GM12878 (cell line): ENCODE data around the gene TUBGCP3. TPM values are rescaled to one million over a fixed set of nuclear protein-coding genes. Genes with fewer than 3 reads are reported as not detected.

Experiments
- ATAC-seq: fragments of 200-7000 bp; cut with Tn5 transposase; 3 replicates; pipeline ENCODE4 v1.9.1; 2020; ENCODE audit warnings: mild to moderate bottlenecking, moderate library complexity
- BruUV-seq: library from RNA; stranded (reverse); fragments of 400-500 nt; replicated peaks from 2 replicates; lab custom pipeline; 2021; lab: Mats Ljungman, UMichigan
- CTCF ChIA-PET: fragments of 300-600 bp; sonication (Branson Sonifier 250); formaldehyde crosslinking; extraction: SDS; loops from one replicate; lab custom pipeline; 2021; ENCODE audit warnings: inconsistent platforms; lab: Yijun Ruan, JAX
- POLR2A ChIA-PET: fragments of 350-600 bp; formaldehyde crosslinking; extraction: SDS; loops from one replicate; lab custom pipeline; 2021; ENCODE audit warnings: inconsistent platforms; lab: Charles Lee
- RAD21 ChIA-PET: fragments of 300-600 bp; sonication (Branson Sonifier 250); formaldehyde crosslinking; loops from one replicate; lab custom pipeline; 2023; ENCODE audit warnings: antibody characterized with exemption; ENCODE audit not compliant: unreplicated experiment; lab: Charles Lee
- SMC1A ChIA-PET: fragments of 300-600 bp; sonication (Branson Sonifier 250); formaldehyde crosslinking; loops from one replicate; lab custom pipeline; 2023; ENCODE audit not compliant: unreplicated experiment, uncharacterized antibody; lab: Charles Lee
- DNase-seq: peaks from one replicate; pipeline ENCODE4 v3.0.0-alpha.2; 2011; ENCODE audit warnings: low read depth, low spot score
- FAIRE-seq: peaks from 3 replicates; lab custom pipeline; 2011; peaks lifted over from hg19 to GRCh38; lab: Jason Lieb, UNC
- H2AFZ ChIP-seq: 2 replicates; pipeline ENCODE4 v1.6.0; 2011; ENCODE audit warnings: low read depth, low read length, control low read depth; ENCODE audit not compliant: control insufficient read depth
- H3K27ac ChIP-seq: 2 replicates; pipeline ENCODE4 v1.5.1; 2011; ENCODE audit warnings: control low read depth; ENCODE audit not compliant: control insufficient read depth, insufficient read depth
- H3K27me3 ChIP-seq, 2 experiments: replicated peaks in 1 of 2; 2 replicates each; pipeline versions ENCODE4 v1.6.0 to v1.6.1; 2011; ENCODE audit warnings: low read length in 1 of 2; ENCODE audit not compliant: control insufficient read depth in 2 of 2, insufficient read depth in 2 of 2
- H3K36me3 ChIP-seq, 2 experiments: 2 replicates each; pipeline ENCODE4 v1.5.1; 2011; ENCODE audit warnings: low read length in 1 of 2; ENCODE audit not compliant: control insufficient read depth in 2 of 2, insufficient read depth in 2 of 2
- H3K4me1 ChIP-seq: 2 replicates; pipeline ENCODE4 v1.6.1; 2011; ENCODE audit warnings: mild to moderate bottlenecking, low read length, moderate library complexity, mixed read lengths; ENCODE audit not compliant: control insufficient read depth, insufficient read depth
- H3K4me2 ChIP-seq: 2 replicates; pipeline ENCODE4 v1.6.0; 2011; ENCODE audit warnings: control low read depth; ENCODE audit not compliant: control insufficient read depth, insufficient read depth
- H3K4me3 ChIP-seq: fragments of 200-600 bp; sonication (generic); 2 replicates; pipeline ENCODE4 v1.5.1; 2016
- H3K79me2 ChIP-seq: 2 replicates; pipeline ENCODE4 v1.6.0; 2011; ENCODE audit warnings: low read length; ENCODE audit not compliant: control insufficient read depth, insufficient read depth
- H3K9ac ChIP-seq: 2 replicates; pipeline ENCODE4 v1.8.0; 2011; ENCODE audit warnings: low read length, control low read depth, mixed read lengths; ENCODE audit not compliant: control insufficient read depth, insufficient read depth
- H3K9me3 ChIP-seq: replicated peaks from 3 replicates; pipeline ENCODE4 v1.5.1; 2011; ENCODE audit warnings: mild to moderate bottlenecking, low read length; ENCODE audit not compliant: control insufficient read depth, insufficient read depth
- H4K20me1 ChIP-seq: 2 replicates; pipeline ENCODE4 v1.6.0; 2011; ENCODE audit not compliant: control insufficient read depth, insufficient read depth
- CBX3 ChIP-seq: fragments of 200-600 bp; sonication (generic); IDR thresholded peaks from 2 replicates; pipeline ENCODE4 v1.6.1; 2016; ENCODE audit warnings: low read depth, borderline replicate concordance
- GATAD2B ChIP-seq: fragments of 450-650 bp; conservative IDR thresholded peaks from 2 replicates; pipeline ENCODE4 v1.6.1; 2017; ENCODE audit warnings: low read depth, mild to moderate bottlenecking, moderate library complexity
- KLF5 ChIP-seq: fragments of 450-650 bp; IDR thresholded peaks from 2 replicates; pipeline ENCODE4 v1.6.1; 2014; ENCODE audit warnings: mild to moderate bottlenecking; ENCODE audit not compliant: partially characterized antibody
- NFXL1 ChIP-seq: fragments of 450-650 bp; IDR thresholded peaks from 2 replicates; pipeline ENCODE4 v1.6.1; 2017; ENCODE audit warnings: antibody characterized with exemption, mild to moderate bottlenecking, borderline replicate concordance
- NR2C1 ChIP-seq: fragments of 450-650 bp; IDR thresholded peaks from 2 replicates; pipeline ENCODE4 v1.6.1; 2017; ENCODE audit warnings: antibody characterized with exemption, mild to moderate bottlenecking, moderate library complexity
- NRF1 ChIP-seq: conservative IDR thresholded peaks from 2 replicates; pipeline ENCODE4 v1.6.1; 2011; ENCODE audit warnings: mild to moderate bottlenecking, low read depth, low read length, improper control_type of control experiment
- SMAD5 ChIP-seq: IDR thresholded peaks from 2 replicates; pipeline ENCODE4 v1.6.1; 2016; ENCODE audit warnings: antibody characterized with exemption, low read depth
- SMARCA5 ChIP-seq: fragments of 450-650 bp; IDR thresholded peaks from 2 replicates; pipeline ENCODE4 v1.6.1; 2017; ENCODE audit warnings: mild to moderate bottlenecking
- ZNF217 ChIP-seq: fragments of 450-650 bp; IDR thresholded peaks from 2 replicates; pipeline ENCODE4 v1.6.1; 2017; ENCODE audit warnings: antibody characterized with exemption, mild to moderate bottlenecking
- WGBS: methylation state at CpG from one replicate; pipeline ENCODE4 v1.1.6; 2016; ENCODE audit warnings: low lambda C conversion rate; ENCODE audit not compliant: insufficient replicate concordance, insufficient coverage; ENCODE audit errors: missing lambda C conversion rate; 5-methylcytosine and 5-hydroxymethylcytosine counted together
- in situ Hi-C: fragments of 300-500 bp; cut with MboI; formaldehyde crosslinking; loops from 9 replicates; pipeline ENCODE4 v1.14.3; 2018; ENCODE audit warnings: mixed read lengths
- intact Hi-C: fragments of 100-400 bp; cut with micrococcal nuclease; formaldehyde crosslinking; loops from one replicate; pipeline ENCODE4 v1.14.2; 2022; ENCODE audit not compliant: unreplicated experiment
- polyA plus RNA-seq, 11 experiments: library from polyadenylated mRNA; depleted of rRNA in 4 of 11; unstranded in 6 of 11; stranded (reverse) in 5 of 11; fragments of >200 nt; fragmentation: Nextera tagmentation in 4 of 11; fragmentation: Illumina TruSeq in 1 of 11; extraction: Ambion mirVana in 4 of 11; extraction: Trizol in 1 of 11; gene quantifications; 1 replicate in 1 of 11; 2 replicates in 10 of 11; pipeline versions ENCODE4 v1.2.1 to v1.2.3, GENCODE V29; 2011 to 2016; ENCODE audit warnings: inconsistent platforms in 2 of 11, missing spikeins in 2 of 11, low read depth in 1 of 11
- total RNA-seq, 4 experiments: library from RNA; depleted of rRNA in 3 of 4; stranded (reverse); fragments of >200 nt in 3 of 4; fragmentation: Illumina TruSeq in 1 of 4; extraction: Trizol in 1 of 4; gene quantifications; 2 replicates each; pipeline versions ENCODE4 v1.2.1 to v1.2.3, GENCODE V29; 2013 to 2021
- TF ChIP-seq, protein P1 (sequence below): IDR thresholded peaks from 2 replicates; pipeline ENCODE4 v1.6.1; 2011; ENCODE audit warnings: borderline replicate concordance, low read depth, mild to moderate bottlenecking, moderate library complexity, mixed read lengths, low read length; ENCODE audit not compliant: insufficient read depth; ENCODE audit errors: extremely low read length
- TF ChIP-seq, protein P2 (sequence below): fragments of 450-650 bp; IDR thresholded peaks from 2 replicates; pipeline ENCODE4 v1.6.1; 2018; ENCODE audit warnings: borderline replicate concordance, mild to moderate bottlenecking; ENCODE audit not compliant: partially characterized antibody
- TF ChIP-seq, protein P3 (sequence below): IDR thresholded peaks from 2 replicates; pipeline ENCODE4 v1.6.1; 2012; ENCODE audit warnings: low read length, inconsistent platforms

Gene TUBGCP3
- total and polyA plus RNA-seq, 10 of the 15 experiments (the other 5 are each of a cell fraction or from before 2014, with no cell fraction given), result 4.0 to 34.0 (median 22.6) TPM

DNA sequence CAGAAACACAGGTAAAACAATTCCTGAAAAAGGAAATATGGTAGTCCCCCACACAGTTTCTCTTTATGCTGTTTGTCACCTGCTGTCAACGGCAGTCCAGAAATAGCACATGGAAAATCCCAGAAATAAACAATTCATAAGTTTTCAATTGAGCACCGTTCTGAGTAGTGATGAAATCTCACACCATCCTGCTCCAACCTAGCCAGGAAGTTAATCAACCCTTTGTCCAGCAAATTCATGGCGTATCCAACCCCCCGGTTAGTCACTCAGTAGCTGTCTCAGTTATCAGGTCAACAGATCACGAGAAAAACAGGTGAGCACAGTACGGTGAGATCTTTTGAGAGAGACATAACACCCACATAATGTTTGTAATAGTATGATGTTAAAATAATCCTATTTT is 74.2 kb downstream of the TUBGCP3 start:
- H3K4me2 ChIP-seq, result no peak overlapping the region
- FAIRE-seq, result no peak
- no peaks in the 10 kb centered on the region for H4K20me1 ChIP-seq
- no peaks in the 10 kb centered on the region for H3K79me2 ChIP-seq
- POLR2A ChIA-PET, result no interaction called here
- no peak overlapping the region for H3K9ac ChIP-seq
- SMC1A ChIA-PET, result interaction anchor here (1.4 kb wide), 1 partner anchor 360 kb away, joined by 4 read pairs; no protein-coding TSS in a partner anchor
- RAD21 ChIA-PET, result no interaction called here
- no peak overlapping the region for H3K4me3 ChIP-seq
- H3K27ac ChIP-seq, result no peak overlapping the region
- no peaks in the 10 kb centered on the region for H3K4me1 ChIP-seq
- TF ChIP-seq, protein P1, sequence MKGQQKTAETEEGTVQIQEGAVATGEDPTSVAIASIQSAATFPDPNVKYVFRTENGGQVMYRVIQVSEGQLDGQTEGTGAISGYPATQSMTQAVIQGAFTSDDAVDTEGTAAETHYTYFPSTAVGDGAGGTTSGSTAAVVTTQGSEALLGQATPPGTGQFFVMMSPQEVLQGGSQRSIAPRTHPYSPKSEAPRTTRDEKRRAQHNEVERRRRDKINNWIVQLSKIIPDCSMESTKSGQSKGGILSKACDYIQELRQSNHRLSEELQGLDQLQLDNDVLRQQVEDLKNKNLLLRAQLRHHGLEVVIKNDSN, result no peak
- TF ChIP-seq NFXL1 (no peak), KLF5 (no peak), SMARCA5 (no peak), ZNF217 (no peak), NRF1 (no peak), SMAD5 (no peak), NR2C1 (no peak), CBX3 (no peak), GATAD2B (no peak)
- TF ChIP-seq, protein P2, sequence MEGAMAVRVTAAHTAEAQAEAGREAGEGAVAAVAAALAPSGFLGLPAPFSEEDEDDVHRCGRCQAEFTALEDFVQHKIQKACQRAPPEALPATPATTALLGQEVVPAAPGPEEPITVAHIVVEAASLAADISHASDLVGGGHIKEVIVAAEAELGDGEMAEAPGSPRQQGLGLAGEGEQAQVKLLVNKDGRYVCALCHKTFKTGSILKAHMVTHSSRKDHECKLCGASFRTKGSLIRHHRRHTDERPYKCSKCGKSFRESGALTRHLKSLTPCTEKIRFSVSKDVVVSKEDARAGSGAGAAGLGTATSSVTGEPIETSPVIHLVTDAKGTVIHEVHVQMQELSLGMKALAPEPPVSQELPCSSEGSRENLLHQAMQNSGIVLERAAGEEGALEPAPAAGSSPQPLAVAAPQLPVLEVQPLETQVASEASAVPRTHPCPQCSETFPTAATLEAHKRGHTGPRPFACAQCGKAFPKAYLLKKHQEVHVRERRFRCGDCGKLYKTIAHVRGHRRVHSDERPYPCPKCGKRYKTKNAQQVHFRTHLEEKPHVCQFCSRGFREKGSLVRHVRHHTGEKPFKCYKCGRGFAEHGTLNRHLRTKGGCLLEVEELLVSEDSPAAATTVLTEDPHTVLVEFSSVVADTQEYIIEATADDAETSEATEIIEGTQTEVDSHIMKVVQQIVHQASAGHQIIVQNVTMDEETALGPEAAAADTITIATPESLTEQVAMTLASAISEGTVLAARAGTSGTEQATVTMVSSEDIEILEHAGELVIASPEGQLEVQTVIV, result no peak
- TF ChIP-seq, protein P3, sequence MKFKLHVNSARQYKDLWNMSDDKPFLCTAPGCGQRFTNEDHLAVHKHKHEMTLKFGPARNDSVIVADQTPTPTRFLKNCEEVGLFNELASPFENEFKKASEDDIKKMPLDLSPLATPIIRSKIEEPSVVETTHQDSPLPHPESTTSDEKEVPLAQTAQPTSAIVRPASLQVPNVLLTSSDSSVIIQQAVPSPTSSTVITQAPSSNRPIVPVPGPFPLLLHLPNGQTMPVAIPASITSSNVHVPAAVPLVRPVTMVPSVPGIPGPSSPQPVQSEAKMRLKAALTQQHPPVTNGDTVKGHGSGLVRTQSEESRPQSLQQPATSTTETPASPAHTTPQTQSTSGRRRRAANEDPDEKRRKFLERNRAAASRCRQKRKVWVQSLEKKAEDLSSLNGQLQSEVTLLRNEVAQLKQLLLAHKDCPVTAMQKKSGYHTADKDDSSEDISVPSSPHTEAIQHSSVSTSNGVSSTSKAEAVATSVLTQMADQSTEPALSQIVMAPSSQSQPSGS, result no peak
- in situ Hi-C loops (no loop called here), intact Hi-C loops (no loop called here)
- CTCF ChIA-PET, result no interaction called here
- H3K27me3 ChIP-seq, result no peaks in the 10 kb centered on the region
- H3K36me3 ChIP-seq, result peaks cover 0 to 23% of the 10 kb centered on the region in 2 experiments; a peak in 3 of 4 replicates
- WGBS, result 91% methylated on average over 6 of the region's 6 CpGs
- DNase-seq, result no peak
- H2AFZ ChIP-seq, result no peak overlapping the region
- H3K9me3 ChIP-seq, result no peaks in the 10 kb centered on the region
- no TSS peak for BruUV-seq
- ATAC-seq, result no peak
